H1 (cell line): ENCODE results near the gene CELSR1.

Source experiments
- EZH2 ChIP-seq: fragments of 200-600 bp; sonication (generic); IDR thresholded peaks from 2 replicates; pipeline ENCODE4 v1.7.1; 2012; ENCODE audit warnings: low read depth, mild to moderate bottlenecking, moderate library complexity, low read length, inconsistent platforms; ENCODE audit not compliant: severe bottlenecking
- KDM5A ChIP-seq: fragments of 200-600 bp; IDR thresholded peaks from 2 replicates; pipeline ENCODE4 v1.7.1; 2012; ENCODE audit warnings: mild to moderate bottlenecking, low read length, inconsistent platforms, mixed read lengths
- NRF1 ChIP-seq: IDR thresholded peaks from 2 replicates; pipeline ENCODE4 v1.6.1; 2011; ENCODE audit warnings: mild to moderate bottlenecking, low read depth, low read length, improper control_type of control experiment
- SRF ChIP-seq: IDR thresholded peaks from 2 replicates; pipeline ENCODE4 v1.6.1; 2011; ENCODE audit warnings: mild to moderate bottlenecking, low read depth, low read length, moderate library complexity
- ZNF274 ChIP-seq: IDR thresholded peaks from 2 replicates; pipeline ENCODE4 v1.7.0; 2012; ENCODE audit warnings: low read length, borderline replicate concordance; ENCODE audit errors: extremely low read depth
- TF ChIP-seq, protein P1 (sequence below), 3 experiments: IDR thresholded peaks; 1 replicate in 2 of 3; 2 replicates in 1 of 3; pipeline versions ENCODE4 v1.5.1 to v1.6.1; 2011; ENCODE audit warnings: low read length in 3 of 3, mild to moderate bottlenecking in 3 of 3, inconsistent platforms in 2 of 3, low read depth in 1 of 3, moderate library complexity in 1 of 3; ENCODE audit not compliant: insufficient read depth in 1 of 3; ENCODE audit errors: control extremely low read depth in 1 of 3

DNA sequence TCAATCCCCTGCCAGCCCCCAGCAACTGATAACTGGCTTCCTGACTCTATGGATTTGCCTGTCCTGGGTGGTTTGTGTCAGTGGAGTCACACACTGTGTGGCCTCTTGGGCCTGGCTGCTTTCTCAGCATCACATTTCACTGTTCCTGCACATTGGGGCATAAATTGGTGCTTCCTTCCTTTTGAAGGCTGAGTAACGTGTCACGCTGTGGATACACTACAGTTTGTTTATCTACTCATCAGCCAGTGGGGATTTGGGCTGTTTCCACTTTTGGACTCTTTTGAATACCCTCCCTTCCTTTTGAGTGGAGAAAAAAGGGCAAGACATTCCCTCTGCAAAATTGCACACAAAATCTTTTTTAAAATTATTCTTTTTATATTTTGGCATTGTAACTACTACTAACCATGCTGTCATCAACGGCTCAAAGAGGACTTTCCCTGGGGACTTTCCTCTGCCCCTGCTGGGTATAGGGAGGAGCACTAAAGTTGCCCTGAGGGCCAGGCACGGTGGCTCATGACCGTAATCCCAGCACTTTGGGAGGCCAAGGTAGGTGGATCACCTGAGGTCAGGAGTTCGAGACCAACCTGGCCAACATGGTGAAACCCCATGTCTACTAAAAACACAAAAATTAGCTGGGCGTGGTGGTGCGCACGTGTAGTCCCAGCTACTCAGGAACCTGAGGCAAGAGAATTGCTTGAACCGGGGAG, 7.8 kb upstream of the CELSR1 start:
- TF ChIP-seq ZNF274 (no peak), SRF (no peak), KDM5A (no peak), NRF1 (no peak), EZH2 (no peak)
- TF ChIP-seq, protein P1, sequence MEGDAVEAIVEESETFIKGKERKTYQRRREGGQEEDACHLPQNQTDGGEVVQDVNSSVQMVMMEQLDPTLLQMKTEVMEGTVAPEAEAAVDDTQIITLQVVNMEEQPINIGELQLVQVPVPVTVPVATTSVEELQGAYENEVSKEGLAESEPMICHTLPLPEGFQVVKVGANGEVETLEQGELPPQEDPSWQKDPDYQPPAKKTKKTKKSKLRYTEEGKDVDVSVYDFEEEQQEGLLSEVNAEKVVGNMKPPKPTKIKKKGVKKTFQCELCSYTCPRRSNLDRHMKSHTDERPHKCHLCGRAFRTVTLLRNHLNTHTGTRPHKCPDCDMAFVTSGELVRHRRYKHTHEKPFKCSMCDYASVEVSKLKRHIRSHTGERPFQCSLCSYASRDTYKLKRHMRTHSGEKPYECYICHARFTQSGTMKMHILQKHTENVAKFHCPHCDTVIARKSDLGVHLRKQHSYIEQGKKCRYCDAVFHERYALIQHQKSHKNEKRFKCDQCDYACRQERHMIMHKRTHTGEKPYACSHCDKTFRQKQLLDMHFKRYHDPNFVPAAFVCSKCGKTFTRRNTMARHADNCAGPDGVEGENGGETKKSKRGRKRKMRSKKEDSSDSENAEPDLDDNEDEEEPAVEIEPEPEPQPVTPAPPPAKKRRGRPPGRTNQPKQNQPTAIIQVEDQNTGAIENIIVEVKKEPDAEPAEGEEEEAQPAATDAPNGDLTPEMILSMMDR (IDR thresholded peaks at IDR 0.05; ENCODE audit: control extremely low read depth in 1 of 3, insufficient read depth in 1 of 3, low read depth in 1 of 3, low read length in 3 of 3): no peak
